Neuron (in vitro differentiated cells): Measurements from ENCODE around the gene HHAT.
"Not testable (repeated sequence)": the region's sequence is repeated elsewhere in the genome, so short reads cannot be mapped to it uniquely, and the experiment has no call there.

ENCODE experiments used
- H2AFZ ChIP-seq: one replicate; pipeline ENCODE4 v1.6.1; 2013; ENCODE audit warnings: low read depth, mild to moderate bottlenecking, inconsistent platforms, low read length, moderate library complexity
- H3K27me3 ChIP-seq: one replicate; pipeline ENCODE4 v1.6.1; 2013; ENCODE audit warnings: low read length; ENCODE audit not compliant: insufficient read depth
- H3K36me3 ChIP-seq: one replicate; pipeline ENCODE4 v1.6.1; 2013; ENCODE audit warnings: low read length; ENCODE audit not compliant: insufficient read depth
- H3K4me1 ChIP-seq: one replicate; pipeline ENCODE4 v1.6.1; 2013; ENCODE audit warnings: low read length; ENCODE audit not compliant: insufficient read depth
- H3K4me3 ChIP-seq: 2 replicates; pipeline ENCODE4 v1.5.1; 2013; ENCODE audit warnings: mild to moderate bottlenecking, low read length, moderate library complexity
- H3K9me3 ChIP-seq: one replicate; pipeline ENCODE4 v1.6.1; 2013; ENCODE audit warnings: low read length

HHAT gene

GRCh38 chr1:210657806-210658205 is 329.1 kb downstream of the HHAT start:
- no peak overlapping the region for H2AFZ ChIP-seq
- H3K9me3 ChIP-seq: no peaks in the 10 kb centered on the region
- H3K4me1 ChIP-seq: no peaks in the 10 kb centered on the region
- H3K4me3 ChIP-seq: no peak overlapping the region
- H3K36me3 ChIP-seq: no peaks in the 10 kb centered on the region
- H3K27me3 ChIP-seq: no peaks in the 10 kb centered on the region

- not testable (repeated sequence) for H2AFZ ChIP-seq, H3K27me3 ChIP-seq, H3K36me3 ChIP-seq, H3K4me3 ChIP-seq, H3K9me3 ChIP-seq, H3K4me1 ChIP-seq
Observed at GRCh38 chr1:210661520-210661919, 332.8 kb downstream of the HHAT start.

GRCh38 chr1:210662291-210663050 is 333.8 kb downstream of the HHAT start:
- no peaks in the 10 kb centered on the region for H3K27me3 ChIP-seq
- no peaks in the 10 kb centered on the region for H3K9me3 ChIP-seq
- no peak overlapping the region for H3K4me3 ChIP-seq
- H3K36me3 ChIP-seq: no peaks in the 10 kb centered on the region
- no peak overlapping the region for H2AFZ ChIP-seq
- H3K4me1 ChIP-seq: no peaks in the 10 kb centered on the region

- H3K4me3 ChIP-seq: no peak overlapping the region
- no peaks in the 10 kb centered on the region for H3K36me3 ChIP-seq
- H3K9me3 ChIP-seq: no peaks in the 10 kb centered on the region
- no peaks in the 10 kb centered on the region for H3K4me1 ChIP-seq
- no peaks in the 10 kb centered on the region for H3K27me3 ChIP-seq
- H2AFZ ChIP-seq: no peak overlapping the region
Observed at GRCh38 chr1:210663730-210664573, 335.2 kb downstream of the HHAT start.

GRCh38 chr1:210669951-210670350 is 341.2 kb downstream of the HHAT start:
- H2AFZ ChIP-seq: no peak overlapping the region

GRCh38 chr1:210674151-210674550 is 345.4 kb downstream of the HHAT start:
- H3K4me1 ChIP-seq: no peaks in the 10 kb centered on the region
- H3K36me3 ChIP-seq: no peaks in the 10 kb centered on the region
- H3K9me3 ChIP-seq: no peaks in the 10 kb centered on the region
- no peaks in the 10 kb centered on the region for H3K27me3 ChIP-seq
- no peak overlapping the region for H2AFZ ChIP-seq
- H3K4me3 ChIP-seq: no peak overlapping the region

More at GRCh38 chr1:210669951-210670350, 341.2 kb downstream of the HHAT start:
- Histone ChIP-seq H3K4me3 (no peak overlapping the region), H3K36me3 (no peaks in the 10 kb centered on the region), H3K4me1 (no peaks in the 10 kb centered on the region), H3K27me3 (no peaks in the 10 kb centered on the region), H3K9me3 (no peaks in the 10 kb centered on the region)

GRCh38 chr1:210676539-210676938 is 347.8 kb downstream of the HHAT start:
- Histone ChIP-seq H3K27me3 (no peaks in the 10 kb centered on the region), H3K4me3 (no peak overlapping the region), H2AFZ (no peak overlapping the region), H3K4me1 (no peaks in the 10 kb centered on the region), H3K36me3 (no peaks in the 10 kb centered on the region), H3K9me3 (no peaks in the 10 kb centered on the region)

- no peaks in the 10 kb centered on the region for H3K4me1 ChIP-seq
- no peak overlapping the region for H3K4me3 ChIP-seq
- no peak overlapping the region for H2AFZ ChIP-seq
- H3K27me3 ChIP-seq: no peaks in the 10 kb centered on the region
- H3K9me3 ChIP-seq: no peaks in the 10 kb centered on the region
- peaks cover 3% of the 10 kb centered on the region for H3K36me3 ChIP-seq
Observed at GRCh38 chr1:210677533-210677932, 348.8 kb downstream of the HHAT start.

GRCh38 chr1:210678306-210678705 is 349.6 kb downstream of the HHAT start:
- Histone ChIP-seq H2AFZ (no peak overlapping the region), H3K36me3 (peaks cover 3% of the 10 kb centered on the region), H3K4me1 (no peaks in the 10 kb centered on the region), H3K27me3 (no peaks in the 10 kb centered on the region), H3K9me3 (no peaks in the 10 kb centered on the region), H3K4me3 (no peak overlapping the region)

- Histone ChIP-seq H3K4me1 (no peaks in the 10 kb centered on the region), H3K27me3 (no peaks in the 10 kb centered on the region), H3K36me3 (peaks cover 3% of the 10 kb centered on the region), H3K4me3 (no peak overlapping the region), H3K9me3 (no peaks in the 10 kb centered on the region), H2AFZ (no peak overlapping the region)
Observed at GRCh38 chr1:210681158-210681557, 352.5 kb downstream of the HHAT start.

- no peaks in the 10 kb centered on the region for H3K27me3 ChIP-seq
- H3K4me3 ChIP-seq: no peak overlapping the region
- no peak overlapping the region for H2AFZ ChIP-seq
- H3K4me1 ChIP-seq: no peaks in the 10 kb centered on the region
- no peaks in the 10 kb centered on the region for H3K9me3 ChIP-seq
- H3K36me3 ChIP-seq: peaks cover 3% of the 10 kb centered on the region
Observed at GRCh38 chr1:210683403-210684047, 354.8 kb downstream of the HHAT start.

- Histone ChIP-seq H3K4me1 (no peaks in the 10 kb centered on the region), H3K27me3 (no peaks in the 10 kb centered on the region), H3K4me3 (no peak overlapping the region), H2AFZ (no peak overlapping the region), H3K9me3 (no peaks in the 10 kb centered on the region), H3K36me3 (peaks cover 3% of the 10 kb centered on the region)
Observed at GRCh38 chr1:210684466-210685294, 356.0 kb downstream of the HHAT start.
